VCaP (cell line): ENCODE measurements around the gene ORM1.

Experiments used
- H3K27ac ChIP-seq: fragments of 450-650 bp; 2 replicates; pipeline ENCODE4 v1.5.1; 2017
- CTCF ChIP-seq: fragments of 450-650 bp; conservative IDR thresholded peaks from 2 replicates; pipeline ENCODE4 v1.5.1; 2017; ENCODE audit warnings: mild to moderate bottlenecking, moderate library complexity

The ORM1 gene

GRCh38 chr9:114284316-114285060 is 38.4 kb upstream of the ORM1 start:
- H3K27ac ChIP-seq = no peak overlapping the region
- TF ChIP-seq CTCF = no peak

DNA sequence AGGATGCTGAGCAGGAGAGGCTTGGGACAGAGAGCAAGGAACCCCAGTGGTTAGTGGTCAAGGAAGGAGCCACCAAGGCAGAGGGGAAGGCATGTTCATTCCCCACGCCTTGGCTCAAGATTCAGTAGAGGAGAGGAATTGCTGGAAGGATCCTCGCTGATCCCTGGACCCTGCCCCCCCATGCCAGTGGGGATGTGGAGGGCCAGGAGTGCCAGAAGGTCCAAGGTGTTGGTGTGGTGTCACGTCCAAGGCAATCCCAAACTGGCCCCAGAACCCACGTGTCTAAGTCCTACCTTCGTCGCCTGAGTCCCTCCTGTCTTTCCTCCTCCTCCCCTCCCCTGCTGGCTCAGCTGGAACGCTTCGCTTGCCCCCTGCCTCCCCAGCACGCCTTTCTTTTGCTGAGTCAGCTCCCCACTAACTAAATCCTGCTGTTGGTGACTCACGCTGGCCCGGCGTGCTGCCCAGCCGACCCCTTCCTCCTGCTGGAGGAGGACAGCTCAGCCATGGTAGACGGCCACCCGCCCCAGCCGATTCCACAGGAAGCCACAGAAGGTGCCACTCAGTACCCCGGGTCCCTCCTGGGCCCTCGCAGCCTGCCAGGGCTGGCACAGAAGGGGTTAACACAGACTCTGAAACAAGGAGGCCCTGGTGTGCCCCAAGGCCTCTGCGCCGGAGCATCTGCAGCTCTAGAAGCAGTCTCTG is 37.6 kb upstream of the ORM1 start:
- no peak for TF ChIP-seq CTCF
- H3K27ac ChIP-seq = no peak overlapping the region

GRCh38 chr9:114286146-114286679 is 36.7 kb upstream of the ORM1 start:
- H3K27ac ChIP-seq = no peak overlapping the region
- no peak for TF ChIP-seq CTCF

- TF ChIP-seq CTCF = 0 out of 2 replicates have a peak, but pooled peaks have one; percentile 9
- H3K27ac ChIP-seq = no peak overlapping the region
Measured at GRCh38 chr9:114287001-114287762, 35.7 kb upstream of the ORM1 start.

GRCh38 chr9:114287763-114288192 is 35.1 kb upstream of the ORM1 start:
- H3K27ac ChIP-seq = no peak overlapping the region

GRCh38 chr9:114288193-114289091 is 34.5 kb upstream of the ORM1 start:
- TF ChIP-seq CTCF = no peak
- no peak overlapping the region for H3K27ac ChIP-seq

More at GRCh38 chr9:114287763-114288192, 35.1 kb upstream of the ORM1 start:
- no peak for TF ChIP-seq CTCF
